ENCODE data around the gene ADGRL3.
"Not testable (repeated sequence)": the region's sequence is repeated elsewhere in the genome, so short reads cannot be mapped to it uniquely, and the experiment has no call there.

ADGRL3 gene

GRCh38 chr4:61342061-61342460 is 141.9 kb downstream of the ADGRL3 start:
- DNase-seq (ENCODE audit: low read depth): no peak
- no peak overlapping the region for H3K4me3 ChIP-seq (ENCODE audit: control insufficient read depth, low read depth, low read length)
- TF ChIP-seq CTCF (conservative IDR thresholded peaks at IDR 0.05; ENCODE audit: control insufficient read depth, insufficient read depth, low read depth, low read length): no peak

- TF ChIP-seq CTCF (conservative IDR thresholded peaks at IDR 0.05; ENCODE audit: control insufficient read depth, insufficient read depth, low read depth, low read length): no peak
- H3K4me3 ChIP-seq (ENCODE audit: control insufficient read depth, low read depth, low read length): no peak overlapping the region
Measured at GRCh38 chr4:61350932-61351331, 150.8 kb downstream of the ADGRL3 start.

GRCh38 chr4:61356696-61357095 is 156.6 kb downstream of the ADGRL3 start:
- no peak for DNase-seq (ENCODE audit: low read depth)
- TF ChIP-seq CTCF (conservative IDR thresholded peaks at IDR 0.05; ENCODE audit: control insufficient read depth, insufficient read depth, low read depth, low read length): no peak
- no peak overlapping the region for H3K4me3 ChIP-seq (ENCODE audit: control insufficient read depth, low read depth, low read length)

More at GRCh38 chr4:61350932-61351331, 150.8 kb downstream of the ADGRL3 start:
- no peak for DNase-seq (ENCODE audit: low read depth)

- no peak for TF ChIP-seq CTCF (conservative IDR thresholded peaks at IDR 0.05; ENCODE audit: control insufficient read depth, insufficient read depth, low read depth, low read length)
- no peak for DNase-seq (ENCODE audit: low read depth)
- H3K4me3 ChIP-seq (ENCODE audit: control insufficient read depth, low read depth, low read length): no peak overlapping the region
Measured at GRCh38 chr4:61359301-61359700, 159.2 kb downstream of the ADGRL3 start.

- H3K4me3 ChIP-seq (ENCODE audit: control insufficient read depth, low read depth, low read length); DNase-seq (ENCODE audit: low read depth): not testable (repeated sequence)
Measured at GRCh38 chr4:61372817-61373216, 172.7 kb downstream of the ADGRL3 start.

- no peak for TF ChIP-seq CTCF (conservative IDR thresholded peaks at IDR 0.05; ENCODE audit: control insufficient read depth, insufficient read depth, low read depth, low read length)
- peak; percentile 31 for DNase-seq (ENCODE audit: low read depth)
- H3K4me3 ChIP-seq (ENCODE audit: control insufficient read depth, low read depth, low read length): no peak overlapping the region
Measured at GRCh38 chr4:61373901-61374440, 173.8 kb downstream of the ADGRL3 start.

GRCh38 chr4:61374447-61374891 is 174.3 kb downstream of the ADGRL3 start:
- DNase-seq (ENCODE audit: low read depth): peak; percentile 5
- no peak overlapping the region for H3K4me3 ChIP-seq (ENCODE audit: control insufficient read depth, low read depth, low read length)
- no peak for TF ChIP-seq CTCF (conservative IDR thresholded peaks at IDR 0.05; ENCODE audit: control insufficient read depth, insufficient read depth, low read depth, low read length)
